H1 (cell line): Measurements from ENCODE around the gene ATPAF2. TPM values are rescaled to one million over a fixed set of nuclear protein-coding genes. Genes with fewer than 3 reads are reported as not detected.

Source experiments
- CTCF ChIA-PET: fragments of 300-600 bp; sonication (Branson Sonifier 250); formaldehyde crosslinking; loops from one replicate; lab custom pipeline; 2021; ENCODE audit not compliant: partially characterized antibody; lab: Charles Lee
- POLR2A ChIA-PET: fragments of 300-600 bp; sonication (Branson Sonifier 250); formaldehyde crosslinking; loops from one replicate; lab custom pipeline; 2021; ENCODE audit warnings: inconsistent platforms; ENCODE audit not compliant: partially characterized antibody; lab: Charles Lee
- DNase-seq, 2 experiments: peaks; one replicate each; pipeline versions ENCODE4 v3.0.0 to v3.0.0-alpha.2; 2010 to 2022; ENCODE audit warnings: low spot score in 2 of 2, low read depth in 1 of 2, mixed read lengths in 1 of 2
- FAIRE-seq: peaks from 2 replicates; lab custom pipeline; 2011; peaks lifted over from hg19 to GRCh38; lab: Jason Lieb, UNC
- H2AFZ ChIP-seq: 2 replicates; pipeline ENCODE4 v1.8.1; 2012; ENCODE audit warnings: low read length, inconsistent platforms
- H2AK5ac ChIP-seq: 2 replicates; pipeline ENCODE4 v1.6.1; 2013; ENCODE audit warnings: low read depth, low read length
- H2BK120ac ChIP-seq: replicated peaks from 2 replicates; pipeline ENCODE3; 2013; ENCODE audit warnings: low read depth, low read length, inconsistent platforms
- H2BK12ac ChIP-seq: 2 replicates; pipeline ENCODE4 v1.6.1; 2013; ENCODE audit warnings: low read depth, low read length
- H2BK15ac ChIP-seq: 2 replicates; pipeline ENCODE4 v1.6.1; 2013; ENCODE audit warnings: low read length
- H2BK20ac ChIP-seq: 2 replicates; pipeline ENCODE4 v1.6.1; 2013; ENCODE audit warnings: low read length
- H2BK5ac ChIP-seq: 2 replicates; pipeline ENCODE4 v1.6.1; 2013; ENCODE audit warnings: low read depth, low read length
- H3K14ac ChIP-seq: 2 replicates; pipeline ENCODE4 v1.6.1; 2013; ENCODE audit warnings: inconsistent platforms; ENCODE audit not compliant: insufficient read length
- H3K18ac ChIP-seq: 2 replicates; pipeline ENCODE4 v1.6.1; 2013; ENCODE audit warnings: low read length; ENCODE audit errors: extremely low read depth
- H3K23ac ChIP-seq: 2 replicates; pipeline ENCODE4 v1.6.1; 2013; ENCODE audit warnings: inconsistent platforms; ENCODE audit not compliant: insufficient read length
- H3K23me2 ChIP-seq: 2 replicates; pipeline ENCODE4 v1.6.1; 2013; ENCODE audit warnings: low read depth, low read length
- H3K27ac ChIP-seq: 2 replicates; pipeline ENCODE4 v1.6.1; 2011; ENCODE audit warnings: low read depth, low read length, inconsistent platforms
- H3K27me3 ChIP-seq, 4 experiments: replicated peaks in 1 of 4; 1 replicate in 1 of 4; 2 replicates in 3 of 4; pipeline versions ENCODE4 v1.6.1 to v1.8.1; 2011 to 2013; ENCODE audit warnings: low read length in 3 of 4, mild to moderate bottlenecking in 3 of 4, inconsistent platforms in 2 of 4, mixed read lengths in 2 of 4, moderate library complexity in 1 of 4; ENCODE audit not compliant: control insufficient read depth in 3 of 4, insufficient read depth in 3 of 4; ENCODE audit errors: extremely low read depth in 1 of 4
- H3K36me3 ChIP-seq, 4 experiments: 2 replicates each; pipeline versions ENCODE4 v1.6.1 to v1.8.1; 2011 to 2013; ENCODE audit warnings: mild to moderate bottlenecking in 4 of 4, low read length in 3 of 4, moderate library complexity in 2 of 4, control low read depth in 1 of 4, inconsistent platforms in 1 of 4; ENCODE audit not compliant: insufficient read depth in 4 of 4, control insufficient read depth in 2 of 4
- H3K4ac ChIP-seq: replicated peaks from 2 replicates; pipeline ENCODE3; 2013; ENCODE audit warnings: low read length, low read depth, mixed read lengths, inconsistent platforms; ENCODE audit not compliant: insufficient read length
- H3K4me1 ChIP-seq, 4 experiments: replicated peaks in 1 of 4; 1 replicate in 1 of 4; 2 replicates in 3 of 4; pipeline versions ENCODE4 v1.6.1 to v1.8.1; 2011 to 2013; ENCODE audit warnings: low read length in 3 of 4, inconsistent platforms in 2 of 4, mixed read lengths in 1 of 4; ENCODE audit not compliant: insufficient read depth in 4 of 4, control insufficient read depth in 3 of 4
- H3K4me2 ChIP-seq, 2 experiments: 2 replicates each; pipeline versions ENCODE4 v1.6.1 to v1.8.1; 2011 to 2013; ENCODE audit warnings: low read depth in 2 of 2, low read length in 2 of 2, control low read depth in 1 of 2, inconsistent platforms in 1 of 2, mild to moderate bottlenecking in 1 of 2; ENCODE audit not compliant: insufficient read depth in 1 of 2
- H3K4me3 ChIP-seq, 4 experiments: fragments of 200-600, 300-600 bp in 1 of 4; sonication (generic), shearing (Covaris generic), sonication (Bioruptor Twin) in 1 of 4; 2 replicates each; pipeline versions ENCODE4 v1.5.1 to v1.8.1; 2011 to 2016; ENCODE audit warnings: low read length in 4 of 4, low read depth in 3 of 4, control low read depth in 2 of 4, inconsistent platforms in 2 of 4, mild to moderate bottlenecking in 2 of 4, mixed read lengths in 1 of 4, moderate library complexity in 1 of 4; ENCODE audit not compliant: insufficient read depth in 2 of 4; ENCODE audit errors: extremely low read depth in 1 of 4
- H3K56ac ChIP-seq: replicated peaks from 2 replicates; pipeline ENCODE3; 2013; ENCODE audit warnings: low read depth, mild to moderate bottlenecking, mixed read lengths, low read length, inconsistent platforms; ENCODE audit not compliant: insufficient read length
- H3K79me1 ChIP-seq: 2 replicates; pipeline ENCODE4 v1.6.1; 2013; ENCODE audit warnings: low read depth, low read length, control low read depth
- H3K79me2 ChIP-seq, 2 experiments: 2 replicates each; pipeline versions ENCODE4 v1.6.1 to v1.8.1; 2012 to 2013; ENCODE audit warnings: low read length in 2 of 2, mild to moderate bottlenecking in 2 of 2, inconsistent platforms in 1 of 2; ENCODE audit not compliant: insufficient read depth in 2 of 2, control insufficient read depth in 1 of 2
- H3K9ac ChIP-seq, 4 experiments: replicated peaks in 1 of 4; 1 replicate in 1 of 4; 2 replicates in 3 of 4; pipeline versions ENCODE4 v1.6.1 to v1.8.1; 2011 to 2013; ENCODE audit warnings: low read depth in 3 of 4, low read length in 3 of 4, control low read depth in 2 of 4, mild to moderate bottlenecking in 2 of 4, moderate library complexity in 2 of 4, inconsistent platforms in 1 of 4; ENCODE audit errors: extremely low read depth in 1 of 4
- H3K9me3 ChIP-seq, 2 experiments: 2 replicates each; pipeline versions ENCODE4 v1.6.1 to v1.8.1; 2012 to 2013; ENCODE audit warnings: mild to moderate bottlenecking in 2 of 2, moderate library complexity in 2 of 2, control low read depth in 1 of 2, inconsistent platforms in 1 of 2, low read depth in 1 of 2, low read length in 1 of 2, mixed read lengths in 1 of 2; ENCODE audit not compliant: insufficient read depth in 2 of 2
- H4K20me1 ChIP-seq, 2 experiments: replicated peaks in 1 of 2; 2 replicates each; pipeline versions ENCODE3 to v1.8.1; 2011 to 2013; ENCODE audit warnings: inconsistent platforms in 2 of 2, low read length in 2 of 2, mild to moderate bottlenecking in 1 of 2; ENCODE audit not compliant: insufficient read depth in 2 of 2, control insufficient read depth in 1 of 2
- H4K5ac ChIP-seq: 2 replicates; pipeline ENCODE4 v1.6.1; 2013; ENCODE audit warnings: low read length, low read depth, mixed read lengths, inconsistent platforms; ENCODE audit not compliant: insufficient read length
- H4K8ac ChIP-seq: 2 replicates; pipeline ENCODE4 v1.8.0; 2013; ENCODE audit warnings: mild to moderate bottlenecking, moderate library complexity, low read length, inconsistent platforms; ENCODE audit not compliant: insufficient read depth; ENCODE audit errors: extremely low read depth
- H4K91ac ChIP-seq: replicated peaks from 2 replicates; pipeline ENCODE3; 2013; ENCODE audit warnings: low read length, mixed read lengths, inconsistent platforms; ENCODE audit not compliant: insufficient read length
- ASH2L ChIP-seq: fragments of 200-600, 300-600 bp; sonication (generic); IDR thresholded peaks from one replicate; pipeline ENCODE4 v1.7.1; 2017; ENCODE audit warnings: low read length
- BACH1 ChIP-seq: IDR thresholded peaks from 2 replicates; pipeline ENCODE4 v1.6.1; 2012; ENCODE audit warnings: low read length, improper control_type of control experiment
- CBX8 ChIP-seq: fragments of 300-800, 300-1000 bp; sonication (generic); IDR thresholded peaks from 2 replicates; pipeline ENCODE4 v1.7.1; 2016; ENCODE audit warnings: low read depth, low read length, borderline replicate concordance
- JUND ChIP-seq: IDR thresholded peaks from 2 replicates; pipeline ENCODE4 v1.6.1; 2011; ENCODE audit warnings: mild to moderate bottlenecking, improper control_type of control experiment, low read length
- POLR2AphosphoS5 ChIP-seq: IDR thresholded peaks from 2 replicates; pipeline ENCODE4 v1.6.1; 2011; ENCODE audit warnings: low read depth, low read length
- SRF ChIP-seq: IDR thresholded peaks from 2 replicates; pipeline ENCODE4 v1.6.1; 2011; ENCODE audit warnings: mild to moderate bottlenecking, low read depth, low read length, moderate library complexity
- TEAD4 ChIP-seq: IDR thresholded peaks from 2 replicates; pipeline ENCODE4 v1.6.1; 2012; ENCODE audit warnings: low read depth, low read length, inconsistent platforms, mixed read lengths
- WGBS, 2 experiments: shearing (Covaris generic) in 1 of 2; methylation state at CpG; one replicate each; pipeline versions ENCODE4 v1.1.6 to v1.1.7; 2013 to 2015; ENCODE audit warnings: low lambda C conversion rate in 2 of 2, mixed read lengths in 2 of 2, inconsistent platforms in 1 of 2, low coverage in 1 of 2, missing lambda C conversion rate in 1 of 2; ENCODE audit not compliant: insufficient replicate concordance in 2 of 2, insufficient coverage in 1 of 2, insufficient read length in 1 of 2; ENCODE audit errors: extremely low coverage in 1 of 2, missing lambda C conversion rate in 1 of 2; 5-methylcytosine and 5-hydroxymethylcytosine counted together
- polyA plus RNA-seq, 7 experiments: library from polyadenylated mRNA; depleted of rRNA in 3 of 7; stranded (reverse) in 5 of 7; unstranded in 2 of 7; fragments of >200 nt in 5 of 7; fragments of 200-250 nt in 2 of 7; gene quantifications; 1 replicate in 5 of 7; 2 replicates in 1 of 7; 4 replicates in 1 of 7; pipeline versions ENCODE4 v1.2.1 to v1.2.3, GENCODE V29; 2011 to 2013; ENCODE audit warnings: missing spikeins in 2 of 7, mixed read lengths in 2 of 7
- total RNA-seq: library from RNA; stranded (reverse); fragmentation: NEBNext Ultra II Directional; extraction: Animal tissue kit (Norgen Biotek cat#: 25700); gene quantifications from 2 replicates; pipeline ENCODE4 v1.2.1, GENCODE V29; 2021

The ATPAF2 gene
- total and polyA plus RNA-seq, 2 of the 8 experiments (the other 6 are each of a cell fraction or from before 2014, with no cell fraction given) = 19.6 to 22.9 TPM

DNA sequence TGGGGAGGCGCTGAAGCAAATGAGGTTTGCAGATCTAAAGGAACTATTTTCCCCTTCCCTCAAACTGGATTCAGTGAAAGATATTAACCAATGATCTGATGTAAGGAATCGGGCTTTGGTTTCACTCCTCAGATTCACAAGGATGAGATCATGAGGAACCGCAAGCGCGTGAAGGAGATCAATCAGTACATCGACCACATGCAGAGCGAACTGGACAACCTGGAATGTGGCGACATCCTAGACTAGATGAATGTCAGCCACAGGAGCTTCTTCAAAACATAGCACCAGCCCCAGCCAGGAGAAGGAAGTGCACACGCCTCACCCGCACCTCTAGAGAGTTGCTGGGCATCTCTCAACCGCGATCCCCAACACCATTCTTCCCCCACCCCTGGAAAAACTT lies 22.5 kb downstream of the ATPAF2 start:
- CTCF ChIA-PET = interaction anchor here (0.7 to 1.2 kb wide), 3 partner anchors 12 to 125 kb away, joined by 3 read pairs; no protein-coding TSS in a partner anchor

More for the DNA sequence above, 22.5 kb downstream of the ATPAF2 start:
- H4K8ac ChIP-seq = no peak overlapping the region
- H4K91ac ChIP-seq = no peak overlapping the region
- no peaks in the 10 kb centered on the region for H3K27me3 ChIP-seq
- WGBS, 2 experiments = 96% methylated on average over 12 of the region's 12 CpGs; no CpG with 5 or more reads in 1 of the 2 experiments
- H3K23ac ChIP-seq = no peak overlapping the region
- H2AK5ac ChIP-seq = no peak overlapping the region
- no peaks in the 10 kb centered on the region; a peak in 1 of 8 replicates for H3K36me3 ChIP-seq
- no peak overlapping the region for H3K9ac ChIP-seq
- H3K56ac ChIP-seq = no peak overlapping the region
- no peak overlapping the region for H2BK20ac ChIP-seq
- no peaks in the 10 kb centered on the region for H3K4me1 ChIP-seq
- TF ChIP-seq JUND = no peak
- no peak for TF ChIP-seq POLR2AphosphoS5
- TF ChIP-seq SRF = no peak
- no peak for TF ChIP-seq TEAD4
- TF ChIP-seq ASH2L = no peak
- no peak for TF ChIP-seq CBX8
- TF ChIP-seq BACH1 = no peak
- H3K23me2 ChIP-seq = no peaks in the 10 kb centered on the region
- no peak overlapping the region for H2BK5ac ChIP-seq
- POLR2A ChIA-PET = interaction anchor here (0.7 to 3.6 kb wide), 3 partner anchors 9 to 25 kb away, joined by 3 to 16 read pairs (median 5); no protein-coding TSS in a partner anchor
- no peaks in the 10 kb centered on the region for H3K79me2 ChIP-seq
- H3K4me3 ChIP-seq = no peak overlapping the region
- no peak overlapping the region for H3K4ac ChIP-seq
- no peak overlapping the region for H3K14ac ChIP-seq
- no peak overlapping the region for H2BK12ac ChIP-seq
- H2BK120ac ChIP-seq = no peak overlapping the region
- H3K79me1 ChIP-seq = 0 out of 2 replicates have a peak, but pooled peaks cover 2% of the 10 kb centered on the region
- no peak for DNase-seq
- no peak overlapping the region for H2AFZ ChIP-seq
- no peaks in the 10 kb centered on the region for H3K9me3 ChIP-seq
- no peak overlapping the region for H2BK15ac ChIP-seq
- H3K4me2 ChIP-seq = no peak overlapping the region
- peaks cover 0 to 2% of the 10 kb centered on the region in 2 experiments for H4K20me1 ChIP-seq
- no peak for FAIRE-seq
- H3K18ac ChIP-seq = no peak overlapping the region
- H4K5ac ChIP-seq = no peak overlapping the region
- H3K27ac ChIP-seq = no peak overlapping the region
